Testis (tissue), 3 donors: Measurements from ENCODE around the gene HELZ. TPM values are rescaled to one million over a fixed set of nuclear protein-coding genes. Genes with fewer than 3 reads are reported as not detected.
"Not testable (repeated sequence)": the region's sequence is repeated elsewhere in the genome, so short reads cannot be mapped to it uniquely, and the experiment has no call there.

Experiments
- DNase-seq: peaks from one replicate; pipeline ENCODE4 v3.0.0-alpha.2; 2019
- H3K27ac ChIP-seq, 2 donors: fragments of 200-600 bp; sonication (generic); one replicate each; pipeline ENCODE4 v1.5.1; 2019
- H3K27me3 ChIP-seq: fragments of 200-600 bp; sonication (generic); one replicate; pipeline ENCODE4 v1.5.1; 2019
- H3K36me3 ChIP-seq: fragments of 200-600 bp; sonication (generic); one replicate; pipeline ENCODE4 v1.5.1; 2017; ENCODE audit warnings: low read depth; ENCODE audit errors: missing control alignments
- H3K4me1 ChIP-seq: fragments of 200-600 bp; sonication (generic); one replicate; pipeline ENCODE4 v1.5.1; 2019
- H3K4me3 ChIP-seq, 2 donors: fragments of 200-600 bp; sonication (generic); one replicate each; pipeline ENCODE4 v1.5.1; 2017 to 2019
- H3K9me3 ChIP-seq: fragments of 200-600 bp; sonication (generic); one replicate; pipeline ENCODE4 v1.5.1; 2017
- CTCF ChIP-seq, 3 experiments: fragments of 450-650 bp in 2 of 3; fragments of 200-600 bp in 1 of 3; sonication (generic) in 1 of 3; IDR thresholded peaks; one replicate each; pipeline ENCODE4 v1.5.1; 2016 to 2019; ENCODE audit warnings: antibody characterized with exemption in 3 of 3, mild to moderate bottlenecking in 2 of 3, moderate library complexity in 1 of 3
- POLR2A ChIP-seq: fragments of 450-650 bp; IDR thresholded peaks from one replicate; pipeline ENCODE4 v1.6.1; 2017; ENCODE audit warnings: antibody characterized with exemption, mild to moderate bottlenecking, moderate library complexity
- WGBS, 2 donors: methylation state at CpG; one replicate each; pipeline ENCODE4 v1.1.5; 2018; 5-methylcytosine and 5-hydroxymethylcytosine counted together
- intact Hi-C: fragments of 100-400 bp; cut with DNase I; formaldehyde crosslinking; loops from one replicate; pipeline ENCODE4 v1.15.1; 2023; ENCODE audit warnings: low total_unique reads
- polyA plus RNA-seq: library from polyadenylated mRNA; stranded (reverse); fragments of 350-450 nt; fragmentation: Illumina TruSeq; extraction: RNeasy Lipid Tissue Mini Kit (QIAGEN cat#74804); gene quantifications from one replicate; pipeline ENCODE4 v1.2.3, GENCODE V29; 2014; ENCODE audit warnings: low read depth, low replicate concordance; ENCODE audit not compliant: insufficient read depth
- total RNA-seq, 2 donors: library from RNA; depleted of rRNA; stranded (reverse); fragments of >200 nt; gene quantifications; one replicate each; pipeline ENCODE4 v1.2.3, GENCODE V29; 2016

HELZ gene
- total and polyA plus RNA-seq, 3 donors from 2014 or later: 26.2 to 154 (median 142) TPM

- Histone ChIP-seq H3K36me3 (no peaks in the 10 kb centered on the region), H3K4me3 (no peak overlapping the region), H3K9me3 (no peaks in the 10 kb centered on the region), H3K4me1 (no peaks in the 10 kb centered on the region), H3K27me3 (no peaks in the 10 kb centered on the region), H3K27ac (no peak overlapping the region)
- intact Hi-C loops: no loop called here
- DNase-seq: no peak
- no peak for TF ChIP-seq POLR2A
- TF ChIP-seq CTCF (IDR thresholded peaks at IDR 0.05): no peak
- WGBS, 2 donors: 34 to 55% methylated on average over 2 of the region's 2 CpGs
These were observed 118.0 kb downstream of the HELZ start for GRCh38 chr17:67126983-67127382.

- 78 to 89% methylated on average over 6 of the region's 6 CpGs for WGBS, 2 donors
- H3K27me3 ChIP-seq, H3K4me1 ChIP-seq, H3K4me3 ChIP-seq, H3K27ac ChIP-seq, intact Hi-C loops, H3K36me3 ChIP-seq, H3K9me3 ChIP-seq, DNase-seq: not testable (repeated sequence)
These were observed 118.5 kb downstream of the HELZ start for GRCh38 chr17:67126543-67126942.

- 85 to 93% methylated on average over 1 of the region's 1 CpG for WGBS, 2 donors
- H3K36me3 ChIP-seq: no peaks in the 10 kb centered on the region
- no peak overlapping the region for H3K27ac ChIP-seq
These were observed 119.1 kb downstream of the HELZ start for GRCh38 chr17:67125924-67126323.

GRCh38 chr17:67125417-67125816, 119.6 kb downstream of the HELZ start:
- TF ChIP-seq POLR2A: no peak
- TF ChIP-seq CTCF (IDR thresholded peaks at IDR 0.05): no peak
- Histone ChIP-seq H3K4me3 (no peak overlapping the region), H3K27ac (no peak overlapping the region), H3K9me3 (no peaks in the 10 kb centered on the region), H3K4me1 (no peaks in the 10 kb centered on the region), H3K27me3 (no peaks in the 10 kb centered on the region), H3K36me3 (no peaks in the 10 kb centered on the region)
- no peak for DNase-seq
- intact Hi-C loops: no loop called here
- WGBS, 2 donors: 46 to 71% methylated on average over 1 of the region's 1 CpG

More at GRCh38 chr17:67125924-67126323, 119.1 kb downstream of the HELZ start:
- intact Hi-C loops: no loop called here
- DNase-seq: no peak
- Histone ChIP-seq H3K4me3 (no peak overlapping the region), H3K9me3 (no peaks in the 10 kb centered on the region), H3K4me1 (no peaks in the 10 kb centered on the region), H3K27me3 (no peaks in the 10 kb centered on the region)
- TF ChIP-seq CTCF (IDR thresholded peaks at IDR 0.05) (no peak), POLR2A (no peak)

- H3K27ac ChIP-seq: no peak overlapping the region
- H3K27me3 ChIP-seq: no peaks in the 10 kb centered on the region
- TF ChIP-seq POLR2A (no peak), CTCF (IDR thresholded peaks at IDR 0.05) (no peak)
- no peaks in the 10 kb centered on the region for H3K36me3 ChIP-seq
- H3K9me3 ChIP-seq: no peaks in the 10 kb centered on the region
- 89 to 93% methylated on average over 4 of the region's 4 CpGs for WGBS, 2 donors
- no peak for DNase-seq
- intact Hi-C loops: no loop called here
- H3K4me3 ChIP-seq: no peak overlapping the region
- H3K4me1 ChIP-seq: no peaks in the 10 kb centered on the region
These were observed 120.4 kb downstream of the HELZ start for GRCh38 chr17:67124450-67125148.
